Uterus (tissue), 4 donors: ENCODE measurements around the gene CELF4. TPM values are rescaled to one million over a fixed set of nuclear protein-coding genes. Genes with fewer than 3 reads are reported as not detected.

Experiments
- DNase-seq, 2 donors: peaks; one replicate each; pipeline ENCODE4 v3.0.0-alpha.2; 2019 to 2020
- H3K27ac ChIP-seq, 2 donors: fragments of 200-600 bp; sonication (generic); 1 replicate in 1 of 2; 2 replicates in 1 of 2; pipeline ENCODE4 v1.5.1; 2016 to 2018
- H3K27me3 ChIP-seq, 2 donors: fragments of 200-600 bp; sonication (generic); one replicate each; pipeline ENCODE4 v1.5.1; 2018 to 2019; ENCODE audit warnings: control low read depth in 1 of 2
- H3K36me3 ChIP-seq, 2 donors: fragments of 200-600 bp; sonication (generic); one replicate each; pipeline ENCODE4 v1.5.1; 2019; ENCODE audit warnings: control low read depth in 1 of 2
- H3K4me1 ChIP-seq, 2 donors: fragments of 200-600 bp; sonication (generic); one replicate each; pipeline ENCODE4 v1.5.1; 2018 to 2019; ENCODE audit warnings: control low read depth in 1 of 2
- H3K4me3 ChIP-seq, 2 donors: fragments of 200-600 bp; sonication (generic); 1 replicate in 1 of 2; 2 replicates in 1 of 2; pipeline ENCODE4 v1.5.1; 2018 to 2019; ENCODE audit warnings: mild to moderate bottlenecking in 1 of 2
- H3K9me3 ChIP-seq, 2 donors: fragments of 200-600 bp; sonication (generic); one replicate each; pipeline ENCODE4 v1.5.1; 2019; ENCODE audit warnings: control low read depth in 1 of 2
- CTCF ChIP-seq, 4 experiments: fragments of 200-600 bp in 2 of 4; fragments of 450-650 bp in 2 of 4; sonication (generic) in 2 of 4; IDR thresholded peaks; one replicate each; pipeline ENCODE4 v1.5.1; 2016 to 2019; ENCODE audit warnings: antibody characterized with exemption in 4 of 4, mild to moderate bottlenecking in 2 of 4, moderate library complexity in 1 of 4
- POLR2A ChIP-seq, 2 donors: fragments of 450-650 bp; IDR thresholded peaks; one replicate each; pipeline ENCODE4 v1.6.1; 2016; ENCODE audit warnings: antibody characterized with exemption in 2 of 2, mild to moderate bottlenecking in 1 of 2, moderate library complexity in 1 of 2
- intact Hi-C: fragments of 100-400 bp; cut with DNase I; formaldehyde crosslinking; loops from one replicate; pipeline ENCODE4 v1.15.1; 2023; ENCODE audit warnings: low total_unique reads
- total RNA-seq, 4 donors: library from RNA; depleted of rRNA in 3 of 4; stranded (reverse); fragments of >200 nt in 3 of 4; gene quantifications; one replicate each; pipeline versions ENCODE4 v1.1.0 to v1.2.4, GENCODE V29; 2014 to 2023
- donor health status: DM: yes; HTN: yes; CAD: no.

The CELF4 gene
- total RNA-seq, 4 donors from 2014 or later, result 0.18 to 1.7 TPM; not detected in 2

GRCh38 chr18:37533647-37534584 is 31.7 kb downstream of the CELF4 start:
- Histone ChIP-seq H3K4me3 (no peak overlapping the region), H3K9me3 (no peaks in the 10 kb centered on the region), H3K27ac (no peak overlapping the region), H3K4me1 (no peaks in the 10 kb centered on the region), H3K36me3 (no peaks in the 10 kb centered on the region), H3K27me3 (peaks cover 0 to 9% of the 10 kb centered on the region in 2 donors)
- TF ChIP-seq POLR2A (IDR thresholded peaks at IDR 0.05) (no peak), CTCF (IDR thresholded peaks at IDR 0.05) (no peak)
- no peak for DNase-seq
- intact Hi-C loops, result no loop called here

- no peak for DNase-seq
- Histone ChIP-seq H3K36me3 (no peaks in the 10 kb centered on the region), H3K4me1 (no peaks in the 10 kb centered on the region), H3K9me3 (no peaks in the 10 kb centered on the region), H3K4me3 (no peak overlapping the region), H3K27me3 (no peaks in the 10 kb centered on the region), H3K27ac (no peak overlapping the region)
- no peak for TF ChIP-seq CTCF (IDR thresholded peaks at IDR 0.05)
- no peak for TF ChIP-seq POLR2A (IDR thresholded peaks at IDR 0.05)
- intact Hi-C loops, result no loop called here
These were observed 32.7 kb downstream of the CELF4 start for GRCh38 chr18:37532917-37533316.

GRCh38 chr18:37529863-37530262 is 35.7 kb downstream of the CELF4 start:
- intact Hi-C loops, result no loop called here
- H3K4me1 ChIP-seq, result no peaks in the 10 kb centered on the region
- no peak overlapping the region for H3K27ac ChIP-seq
- TF ChIP-seq POLR2A (IDR thresholded peaks at IDR 0.05) (no peak), CTCF (IDR thresholded peaks at IDR 0.05) (no peak)
- no peaks in the 10 kb centered on the region for H3K27me3 ChIP-seq
- H3K4me3 ChIP-seq, result no peak overlapping the region
- no peaks in the 10 kb centered on the region for H3K9me3 ChIP-seq
- DNase-seq, result no peak
- no peaks in the 10 kb centered on the region for H3K36me3 ChIP-seq

- intact Hi-C loops, result no loop called here
- no peaks in the 10 kb centered on the region for H3K9me3 ChIP-seq
- TF ChIP-seq CTCF (IDR thresholded peaks at IDR 0.05) (no peak), POLR2A (IDR thresholded peaks at IDR 0.05) (no peak)
These were observed 36.3 kb downstream of the CELF4 start for GRCh38 chr18:37529296-37529695.

GRCh38 chr18:37527395-37527794 is 38.2 kb downstream of the CELF4 start:
- no peaks in the 10 kb centered on the region for H3K36me3 ChIP-seq
- intact Hi-C loops, result no loop called here
- no peaks in the 10 kb centered on the region for H3K4me1 ChIP-seq
- no peak for DNase-seq
- no peaks in the 10 kb centered on the region for H3K27me3 ChIP-seq
- H3K4me3 ChIP-seq, result no peak overlapping the region
- TF ChIP-seq POLR2A (IDR thresholded peaks at IDR 0.05), result no peak
- no peaks in the 10 kb centered on the region for H3K9me3 ChIP-seq
- no peak overlapping the region for H3K27ac ChIP-seq

More at GRCh38 chr18:37529296-37529695, 36.3 kb downstream of the CELF4 start:
- no peaks in the 10 kb centered on the region for H3K4me1 ChIP-seq
- no peaks in the 10 kb centered on the region for H3K36me3 ChIP-seq
- no peak overlapping the region for H3K4me3 ChIP-seq
- H3K27ac ChIP-seq, result no peak overlapping the region
- no peaks in the 10 kb centered on the region for H3K27me3 ChIP-seq
- no peak for DNase-seq
